PC-9 (cell line): ENCODE results near the gene HMOX2. TPM values are rescaled to one million over a fixed set of nuclear protein-coding genes. Genes with fewer than 3 reads are reported as not detected.

Source experiments
- BruUV-seq: library from RNA; stranded (reverse); fragments of 400-500 nt; replicated peaks from 2 replicates; lab custom pipeline; 2021; lab: Mats Ljungman, UMichigan
- CTCF ChIA-PET: fragments of 300-600 bp; sonication (Branson Sonifier 250); formaldehyde crosslinking; loops from one replicate; lab custom pipeline; 2022; ENCODE audit warnings: antibody characterized with exemption; lab: Charles Lee
- POLR2A ChIA-PET: fragments of 300-600 bp; sonication (Branson Sonifier 250); formaldehyde crosslinking; loops from one replicate; lab custom pipeline; 2022; ENCODE audit warnings: antibody characterized with exemption; ENCODE audit not compliant: unreplicated experiment; lab: Charles Lee
- DNase-seq, 2 experiments: peaks; one replicate each; pipeline versions ENCODE4 v3.0.0 to v3.0.0-alpha.2; 2015 to 2022; ENCODE audit warnings: mixed read lengths in 1 of 2
- H2AFZ ChIP-seq: fragments of 200-600 bp; sonication (generic); 2 replicates; pipeline ENCODE4 v1.8.1; 2017; ENCODE audit warnings: antibody characterized with exemption
- H3F3A ChIP-seq: fragments of 200-600 bp; sonication (generic); 2 replicates; pipeline ENCODE4 v1.8.1; 2017; ENCODE audit warnings: antibody characterized with exemption, mild to moderate bottlenecking, low read depth; ENCODE audit not compliant: insufficient read depth
- H3K27ac ChIP-seq: fragments of 200-600 bp; sonication (generic); 2 replicates; pipeline ENCODE4 v1.6.1; 2016; ENCODE audit warnings: mixed run types
- H3K27me3 ChIP-seq: fragments of 200-600 bp; sonication (generic); 2 replicates; pipeline ENCODE4 v1.6.1; 2016; ENCODE audit warnings: low read depth, mixed run types; ENCODE audit not compliant: insufficient read depth
- H3K36me3 ChIP-seq: fragments of 200-600 bp; sonication (generic); 2 replicates; pipeline ENCODE4 v1.6.1; 2016; ENCODE audit warnings: low read depth, mixed run types
- H3K4me1 ChIP-seq: fragments of 200-600 bp; sonication (generic); replicated peaks from 2 replicates; pipeline ENCODE4 v1.6.1; 2016; ENCODE audit warnings: mixed run types; ENCODE audit not compliant: insufficient read depth
- H3K4me2 ChIP-seq: fragments of 200-600 bp; sonication (generic); 2 replicates; pipeline ENCODE4 v1.6.1; 2017; ENCODE audit warnings: mixed run types
- H3K4me3 ChIP-seq: fragments of 200-600 bp; sonication (generic); 2 replicates; pipeline ENCODE4 v1.6.1; 2016; ENCODE audit warnings: mixed run types
- H3K79me2 ChIP-seq: fragments of 200-600 bp; sonication (generic); 2 replicates; pipeline ENCODE4 v1.6.1; 2017; ENCODE audit warnings: low read depth, mixed run types
- H3K9me2 ChIP-seq: fragments of 200-600 bp; sonication (generic); 2 replicates; pipeline ENCODE4 v1.8.1; 2017; ENCODE audit warnings: mild to moderate bottlenecking; ENCODE audit not compliant: insufficient read depth
- H3K9me3 ChIP-seq: fragments of 200-600 bp; sonication (generic); 2 replicates; pipeline ENCODE4 v1.8.1; 2016; ENCODE audit warnings: low read depth; ENCODE audit not compliant: insufficient read depth
- H4K20me1 ChIP-seq: fragments of 200-600 bp; sonication (generic); 2 replicates; pipeline ENCODE4 v1.8.1; 2017; ENCODE audit not compliant: insufficient read depth
- EZH2 ChIP-seq: fragments of 200-600 bp; sonication (generic); IDR thresholded peaks from 2 replicates; pipeline ENCODE4 v1.8.0; 2017; ENCODE audit warnings: antibody characterized with exemption, low read depth
- intact Hi-C: fragments of 100-400 bp; cut with micrococcal nuclease; formaldehyde crosslinking; loops from one replicate; pipeline ENCODE4 v1.10.0; 2022; ENCODE audit not compliant: unreplicated experiment
- total RNA-seq: library from RNA; stranded (reverse); gene quantifications from 2 replicates; pipeline ENCODE4 v1.2.3, GENCODE V29; 2021
- TF ChIP-seq, protein P1 (sequence below): fragments of 200-600 bp; sonication (generic); conservative IDR thresholded peaks from 2 replicates; pipeline ENCODE4 v1.6.1; 2017; ENCODE audit warnings: mixed run types, antibody characterized with exemption, mild to moderate bottlenecking, moderate library complexity

HMOX2 gene
- total RNA-seq, 1 experiment from 2014 or later: 68.1 TPM

DNA sequence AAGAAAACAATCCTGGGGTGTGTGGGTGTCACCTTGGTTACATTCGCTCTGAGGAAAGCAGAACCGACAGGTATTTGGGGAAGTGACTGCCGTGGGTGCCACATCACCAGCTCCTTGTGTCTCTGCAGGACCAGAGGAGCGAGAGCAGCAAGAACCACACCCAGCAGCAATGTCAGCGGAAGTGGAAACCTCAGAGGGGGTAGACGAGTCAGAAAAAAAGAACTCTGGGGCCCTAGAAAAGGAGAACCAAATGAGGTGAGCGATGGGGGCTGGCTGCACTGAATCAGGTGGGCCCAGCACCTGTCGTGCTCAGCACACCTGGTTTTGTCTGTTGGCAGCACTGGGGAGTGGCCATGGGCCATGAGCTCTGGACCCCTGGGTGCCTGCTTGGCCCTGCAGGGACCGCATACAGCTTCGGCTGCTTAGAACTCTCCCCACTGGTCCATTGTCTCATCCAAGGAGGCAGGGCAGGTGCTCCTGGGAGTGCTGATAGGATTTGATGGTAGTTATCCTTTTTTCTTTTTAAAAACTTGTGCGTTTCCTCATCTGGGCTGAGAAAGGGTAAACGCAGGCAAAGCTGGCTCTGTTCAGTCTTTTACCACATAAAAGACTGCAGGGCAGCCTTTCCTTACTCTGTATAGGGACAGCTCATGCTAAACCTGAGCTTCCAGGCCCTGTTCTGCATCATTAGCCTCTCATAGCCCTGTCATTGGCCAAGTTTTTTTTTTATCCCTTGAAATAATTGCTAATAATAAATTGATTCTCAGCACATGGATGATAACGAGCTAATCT, 29.4 kb downstream of the HMOX2 start:
- intact Hi-C loops: loop anchor here (1.0 to 10.0 kb wide), 2 partner anchors 80 to 589 kb away; partner anchors contain the start of gene EEF2KMT
- DNase-seq: no peak
- Histone ChIP-seq H3K27ac (no peak overlapping the region), H3K79me2 (peaks cover 10% of the 10 kb centered on the region), H3F3A (peaks cover 10% of the 10 kb centered on the region), H3K9me3 (no peaks in the 10 kb centered on the region), H3K4me1 (peaks cover 10% of the 10 kb centered on the region), H3K9me2 (no peaks in the 10 kb centered on the region), H4K20me1 (no peaks in the 10 kb centered on the region), H3K27me3 (no peaks in the 10 kb centered on the region), H3K4me3 (no peak overlapping the region), H3K4me2 (no peak overlapping the region), H3K36me3 (no peaks in the 10 kb centered on the region), H2AFZ (no peak overlapping the region)
- no TSS peak for BruUV-seq
- CTCF ChIA-PET: interaction anchor here (0.6 to 1.1 kb wide), 4 partner anchors 29 to 863 kb away, joined by 3 to 4 read pairs (median 3); partner anchors contain the start of gene HMOX2
- TF ChIP-seq EZH2: no peak
- TF ChIP-seq, protein P1, sequence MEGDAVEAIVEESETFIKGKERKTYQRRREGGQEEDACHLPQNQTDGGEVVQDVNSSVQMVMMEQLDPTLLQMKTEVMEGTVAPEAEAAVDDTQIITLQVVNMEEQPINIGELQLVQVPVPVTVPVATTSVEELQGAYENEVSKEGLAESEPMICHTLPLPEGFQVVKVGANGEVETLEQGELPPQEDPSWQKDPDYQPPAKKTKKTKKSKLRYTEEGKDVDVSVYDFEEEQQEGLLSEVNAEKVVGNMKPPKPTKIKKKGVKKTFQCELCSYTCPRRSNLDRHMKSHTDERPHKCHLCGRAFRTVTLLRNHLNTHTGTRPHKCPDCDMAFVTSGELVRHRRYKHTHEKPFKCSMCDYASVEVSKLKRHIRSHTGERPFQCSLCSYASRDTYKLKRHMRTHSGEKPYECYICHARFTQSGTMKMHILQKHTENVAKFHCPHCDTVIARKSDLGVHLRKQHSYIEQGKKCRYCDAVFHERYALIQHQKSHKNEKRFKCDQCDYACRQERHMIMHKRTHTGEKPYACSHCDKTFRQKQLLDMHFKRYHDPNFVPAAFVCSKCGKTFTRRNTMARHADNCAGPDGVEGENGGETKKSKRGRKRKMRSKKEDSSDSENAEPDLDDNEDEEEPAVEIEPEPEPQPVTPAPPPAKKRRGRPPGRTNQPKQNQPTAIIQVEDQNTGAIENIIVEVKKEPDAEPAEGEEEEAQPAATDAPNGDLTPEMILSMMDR: no peak
- POLR2A ChIA-PET: interaction anchor here (0.6 to 0.7 kb wide), 3 partner anchors 26 to 290 kb away, joined by 3 to 9 read pairs (median 4); no protein-coding TSS in a partner anchor

DNA sequence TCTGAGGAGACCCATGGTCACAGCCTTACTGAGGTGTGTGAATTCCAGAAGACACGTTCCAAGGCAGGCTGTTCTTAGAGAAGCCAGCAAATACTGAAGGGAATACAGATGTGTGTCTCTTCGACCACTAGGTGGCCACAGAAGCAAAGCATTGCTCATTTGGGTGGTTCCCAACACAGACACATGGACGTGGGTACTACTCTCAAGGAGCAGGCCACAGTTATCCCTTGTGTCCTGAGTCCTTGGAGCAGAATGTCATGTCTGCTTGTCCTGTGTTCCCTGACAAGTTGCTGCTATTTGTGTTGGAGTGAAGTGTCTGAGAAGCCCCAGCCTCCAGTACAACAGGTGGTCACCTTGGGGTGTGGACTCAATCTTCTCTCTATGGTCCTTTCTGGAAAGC, 30.3 kb downstream of the HMOX2 start:
- intact Hi-C loops: loop anchor here (1.0 to 10.0 kb wide), 2 partner anchors 79 to 588 kb away; partner anchors contain the start of gene EEF2KMT
- no TSS peak for BruUV-seq
- no peak overlapping the region for H3K27ac ChIP-seq
- peak; percentile 50 to 57 for DNase-seq
- peaks cover 5% of the 10 kb centered on the region for H3K79me2 ChIP-seq
- H3F3A ChIP-seq: peaks cover 6% of the 10 kb centered on the region; the same call in 1 of the 2 replicates
- H3K4me1 ChIP-seq: 0 out of 2 replicates have a peak, but pooled peaks cover 1% of the 10 kb centered on the region
- no peak overlapping the region for H3K4me2 ChIP-seq
- no peaks in the 10 kb centered on the region for H3K36me3 ChIP-seq
- H3K27me3 ChIP-seq: no peaks in the 10 kb centered on the region
- H2AFZ ChIP-seq: no peak overlapping the region
- ChIA-PET POLR2A (interaction anchor here (0.6 to 0.7 kb wide), 3 partner anchors 27 to 289 kb away, joined by 3 to 9 read pairs (median 4); no protein-coding TSS in a partner anchor), CTCF (interaction anchor here (0.6 to 1.6 kb wide), 5 partner anchors 30 to 864 kb away, joined by 3 to 9 read pairs (median 4); partner anchors contain the start of gene HMOX2)
- H4K20me1 ChIP-seq: no peaks in the 10 kb centered on the region
- no peaks in the 10 kb centered on the region for H3K9me2 ChIP-seq
- H3K4me3 ChIP-seq: no peak overlapping the region
- TF ChIP-seq, protein P1: peak; percentile 87
- TF ChIP-seq EZH2: no peak
- no peaks in the 10 kb centered on the region for H3K9me3 ChIP-seq

DNA sequence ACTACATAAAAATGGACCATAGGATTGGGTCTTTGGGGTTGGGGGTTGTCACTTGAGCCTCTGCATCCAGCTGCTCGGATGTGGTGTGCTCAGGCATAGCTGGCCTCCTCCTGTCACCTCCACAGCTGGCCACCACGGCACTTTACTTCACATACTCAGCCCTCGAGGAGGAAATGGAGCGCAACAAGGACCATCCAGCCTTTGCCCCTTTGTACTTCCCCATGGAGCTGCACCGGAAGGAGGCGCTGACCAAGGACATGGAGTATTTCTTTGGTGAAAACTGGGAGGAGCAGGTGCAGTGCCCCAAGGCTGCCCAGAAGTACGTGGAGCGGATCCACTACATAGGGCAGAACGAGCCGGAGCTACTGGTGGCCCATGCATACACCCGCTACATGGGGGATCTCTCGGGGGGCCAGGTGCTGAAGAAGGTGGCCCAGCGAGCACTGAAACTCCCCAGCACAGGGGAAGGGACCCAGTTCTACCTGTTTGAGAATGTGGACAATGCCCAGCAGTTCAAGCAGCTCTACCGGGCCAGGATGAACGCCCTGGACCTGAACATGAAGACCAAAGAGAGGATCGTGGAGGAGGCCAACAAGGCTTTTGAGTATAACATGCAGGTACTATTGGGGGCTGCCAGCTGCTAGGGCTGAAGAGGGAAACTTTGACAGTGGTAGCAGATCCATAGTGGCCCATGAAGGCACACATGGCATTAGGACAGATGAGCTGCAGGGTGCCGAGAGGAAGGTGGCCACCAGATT, 31.6 kb downstream of the HMOX2 start:
- no peaks in the 10 kb centered on the region for H3K79me2 ChIP-seq
- no peak for TF ChIP-seq EZH2
- TF ChIP-seq, protein P1: no peak
- POLR2A ChIA-PET: no interaction called here
- H3K27ac ChIP-seq: no peak overlapping the region
- H3F3A ChIP-seq: peaks cover 6% of the 10 kb centered on the region; the same call in 1 of the 2 replicates
- H3K36me3 ChIP-seq: no peaks in the 10 kb centered on the region
- H3K27me3 ChIP-seq: no peaks in the 10 kb centered on the region
- no peak for DNase-seq
- H3K4me1 ChIP-seq: no peaks in the 10 kb centered on the region
- no peak overlapping the region for H3K4me2 ChIP-seq
- CTCF ChIA-PET: interaction anchor here (0.6 to 1.6 kb wide), 2 partner anchors 41 to 623 kb away, joined by 6 to 8 read pairs; no protein-coding TSS in a partner anchor
- no peaks in the 10 kb centered on the region for H3K9me3 ChIP-seq
- intact Hi-C loops: loop anchor here (10.0 kb wide), 1 partner anchor 587 kb away; the partner anchor contains the start of gene EEF2KMT
- no peak overlapping the region for H2AFZ ChIP-seq
- H4K20me1 ChIP-seq: no peaks in the 10 kb centered on the region
- BruUV-seq: no TSS peak
- no peaks in the 10 kb centered on the region for H3K9me2 ChIP-seq
- H3K4me3 ChIP-seq: no peak overlapping the region
